ENCODE data around the gene SMIM9. TPM values are rescaled to one million over a fixed set of nuclear protein-coding genes. Genes with fewer than 3 reads are reported as not detected.

SMIM9 gene
- polyA plus RNA-seq, 1 of the 3 experiments (the other 2 are of a cell fraction) = not detected

- TF ChIP-seq RXRA (IDR thresholded peaks at IDR 0.05; ENCODE audit: borderline replicate concordance, low read depth) (no peak), EZH2phosphoT487 (IDR thresholded peaks at IDR 0.05; ENCODE audit: borderline replicate concordance, low read depth) (no peak), JUND (IDR thresholded peaks at IDR 0.05) (no peak), SMC3 (IDR thresholded peaks at IDR 0.05; ENCODE audit: low read depth, low read length) (no peak)
Measured at GRCh38 chrX:154800478-154801210, 33.8 kb downstream of the SMIM9 start (continued).

- Histone ChIP-seq H3K9ac (no peak overlapping the region), H3K27me3 (ENCODE audit: insufficient read depth) (no peaks in the 10 kb centered on the region), H3K9me3 (no peaks in the 10 kb centered on the region), H3K79me2 (ENCODE audit: insufficient read depth) (no peaks in the 10 kb centered on the region), H3K27ac (ENCODE audit: low read depth in 2 of 2, low read length in 1 of 2) (peak overlapping the region in 1 of 2 experiments; percentile 26; a peak in 2 of 4 replicates), H2AFZ (ENCODE audit: low read depth) (no peak overlapping the region), H4K20me1 (ENCODE audit: insufficient read depth) (no peaks in the 10 kb centered on the region), H3K4me2 (no peak overlapping the region), H3K4me3 (ENCODE audit: low read depth in 2 of 2, low read length in 1 of 2) (no peak overlapping the region), H3K9me2 (no peaks in the 10 kb centered on the region), H3F3A (replicated peaks; ENCODE audit: insufficient read depth) (no peaks in the 10 kb centered on the region), H3K4me1 (ENCODE audit: control insufficient read depth in 1 of 2, insufficient read depth in 2 of 2, low read depth in 1 of 2, low read length in 1 of 2) (peaks cover 7% of the 10 kb centered on the region in 2 experiments; a peak in 1 of 4 replicates), H3K36me3 (replicated peaks in 1 of 2; ENCODE audit: control insufficient read depth in 1 of 2, insufficient read depth in 2 of 2, low read length in 1 of 2) (no peaks in the 10 kb centered on the region)
- TF ChIP-seq CHD2 (IDR thresholded peaks at IDR 0.05; ENCODE audit: low read length, partially characterized antibody) = no peak
- TF ChIP-seq REST (IDR thresholded peaks at IDR 0.05; ENCODE audit: low read depth, low read length) = no peak
- no peak for TF ChIP-seq RFX5 (IDR thresholded peaks at IDR 0.05; ENCODE audit: low read length)
- TF ChIP-seq JUND (IDR thresholded peaks at IDR 0.05) = no peak
- POLR2A ChIA-PET = no interaction called here
- CTCF ChIA-PET = no interaction called here
- DNase-seq = no peak
- 43% methylated on average over 9 of the region's 9 CpGs for WGBS (ENCODE audit: low lambda C conversion rate)
Measured at GRCh38 chrX:154799556-154800348, 34.7 kb downstream of the SMIM9 start.

GRCh38 chrX:154797006-154797405 is 37.5 kb downstream of the SMIM9 start:
- H3K36me3 ChIP-seq (replicated peaks in 1 of 2; ENCODE audit: control insufficient read depth in 1 of 2, insufficient read depth in 2 of 2, low read length in 1 of 2) = no peaks in the 10 kb centered on the region
- H3K9ac ChIP-seq = no peak overlapping the region
- H3K27ac ChIP-seq (ENCODE audit: low read depth in 2 of 2, low read length in 1 of 2) = no peak overlapping the region
- CTCF ChIA-PET = interaction anchor here (1.0 kb wide), 1 partner anchor 48 kb away, joined by 3 read pairs; no protein-coding TSS in a partner anchor
- no peaks in the 10 kb centered on the region for H3K79me2 ChIP-seq (ENCODE audit: insufficient read depth)
- POLR2A ChIA-PET = no interaction called here
- H3K4me3 ChIP-seq (ENCODE audit: low read depth in 2 of 2, low read length in 1 of 2) = no peak overlapping the region
- H3K27me3 ChIP-seq (ENCODE audit: insufficient read depth) = no peaks in the 10 kb centered on the region
- H3K9me3 ChIP-seq = no peaks in the 10 kb centered on the region
- TF ChIP-seq NFIC (IDR thresholded peaks at IDR 0.05; ENCODE audit: borderline replicate concordance) (no peak), TAF1 (IDR thresholded peaks at IDR 0.05; ENCODE audit: borderline replicate concordance, low read depth, low read length) (no peak), FOSL2 (IDR thresholded peaks at IDR 0.05; ENCODE audit: borderline replicate concordance, low read depth) (no peak), TCF12 (IDR thresholded peaks at IDR 0.05) (no peak), RCOR1 (IDR thresholded peaks at IDR 0.05; ENCODE audit: low read length) (no peak)
- no peaks in the 10 kb centered on the region for H3K9me2 ChIP-seq
- WGBS (ENCODE audit: low lambda C conversion rate) = 44% methylated on average over 6 of the region's 6 CpGs
- no peaks in the 10 kb centered on the region for H4K20me1 ChIP-seq (ENCODE audit: insufficient read depth)
- no peaks in the 10 kb centered on the region for H3F3A ChIP-seq (replicated peaks; ENCODE audit: insufficient read depth)
- H2AFZ ChIP-seq (ENCODE audit: low read depth) = no peak overlapping the region
- no peak overlapping the region for H3K4me2 ChIP-seq
- DNase-seq = no peak
- H3K4me1 ChIP-seq (ENCODE audit: control insufficient read depth in 1 of 2, insufficient read depth in 2 of 2, low read depth in 1 of 2, low read length in 1 of 2) = peaks cover 4 to 7% of the 10 kb centered on the region in 2 experiments; a peak in 1 of 4 replicates

Measured in SK-N-SH (cell line).